SKM-1 (cell line): ENCODE data around the gene SCGB3A1.
A peak's percentile ranks its signal among the peaks of the same experiment; 100 is the strongest.

Experiments used
- DNase-seq: peaks from one replicate; lab custom pipeline; 2025; ENCODE audit not compliant: unreplicated experiment; lab: John Stamatoyannopoulos, UW

SCGB3A1 gene

DNA sequence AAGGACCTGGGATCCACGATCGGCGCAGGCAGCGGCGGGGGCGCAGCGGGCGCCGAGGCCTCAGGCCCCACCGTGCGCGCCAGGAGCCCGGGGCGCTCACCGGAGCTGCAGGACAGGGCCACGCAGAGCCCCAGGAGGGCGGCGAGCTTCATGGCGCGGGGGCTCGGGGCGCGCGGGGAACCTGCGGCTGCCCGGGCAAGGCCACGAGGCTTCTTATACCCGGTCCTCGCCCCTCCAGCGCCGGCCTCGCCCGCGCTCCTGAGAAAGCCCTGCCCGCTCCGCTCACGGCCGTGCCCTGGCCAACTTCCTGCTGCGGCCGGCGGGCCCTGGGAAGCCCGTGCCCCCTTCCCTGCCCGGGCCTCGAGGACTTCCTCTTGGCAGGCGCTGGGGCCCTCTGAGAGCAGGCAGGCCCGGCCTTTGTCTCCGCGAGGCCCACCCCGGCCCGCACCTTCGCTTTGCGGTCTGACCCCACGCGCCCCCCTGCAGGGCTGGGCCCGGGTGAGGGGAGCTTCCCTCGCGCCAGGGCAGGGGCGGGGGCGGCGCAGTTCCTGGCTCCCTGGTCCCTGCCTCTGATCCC lies at the start of gene SCGB3A1:
SCGB3A1 (minus strand) TSS at position 189 of the 577 bp plus-strand sequence; CDS start at position 152, 37 bp downstream.
- DNase-seq, result no peak

DNA sequence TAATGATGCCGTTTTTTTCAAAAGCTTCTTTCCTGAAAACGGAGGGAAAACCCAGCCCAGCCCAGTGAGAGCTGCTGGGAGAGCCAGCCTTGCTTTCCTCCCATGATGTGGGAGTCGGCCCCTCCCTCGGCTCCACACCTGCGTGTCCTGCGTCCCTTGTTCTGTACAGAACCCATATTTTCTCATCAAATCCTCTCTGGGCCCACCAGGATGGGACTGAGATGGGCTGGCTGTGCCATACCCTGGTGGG lies 49.2 kb upstream of the SCGB3A1 start:
- DNase-seq, result no peak

- no peak for DNase-seq
Observed at GRCh38 chr5:180639741-180640610, 48.7 kb upstream of the SCGB3A1 start.

DNA sequence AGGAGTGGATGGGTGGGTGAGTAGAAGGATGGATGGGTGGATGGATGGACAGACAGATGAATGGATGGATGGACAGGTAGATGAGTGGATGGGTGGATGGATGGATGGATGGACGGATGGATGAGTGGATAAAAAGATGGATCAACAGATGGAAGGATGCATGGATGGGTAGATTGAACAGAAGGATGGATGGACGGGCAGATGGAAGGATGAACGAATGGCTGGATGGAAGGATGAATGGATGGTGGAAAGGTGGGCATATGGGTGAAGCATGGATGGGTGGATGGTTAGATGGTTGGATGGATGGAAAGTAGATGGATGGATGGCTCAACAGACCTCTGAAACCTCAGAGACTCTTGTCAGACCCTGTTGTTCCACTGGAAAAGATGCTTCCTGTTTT lies 48.0 kb upstream of the SCGB3A1 start:
- DNase-seq, result no peak

DNA sequence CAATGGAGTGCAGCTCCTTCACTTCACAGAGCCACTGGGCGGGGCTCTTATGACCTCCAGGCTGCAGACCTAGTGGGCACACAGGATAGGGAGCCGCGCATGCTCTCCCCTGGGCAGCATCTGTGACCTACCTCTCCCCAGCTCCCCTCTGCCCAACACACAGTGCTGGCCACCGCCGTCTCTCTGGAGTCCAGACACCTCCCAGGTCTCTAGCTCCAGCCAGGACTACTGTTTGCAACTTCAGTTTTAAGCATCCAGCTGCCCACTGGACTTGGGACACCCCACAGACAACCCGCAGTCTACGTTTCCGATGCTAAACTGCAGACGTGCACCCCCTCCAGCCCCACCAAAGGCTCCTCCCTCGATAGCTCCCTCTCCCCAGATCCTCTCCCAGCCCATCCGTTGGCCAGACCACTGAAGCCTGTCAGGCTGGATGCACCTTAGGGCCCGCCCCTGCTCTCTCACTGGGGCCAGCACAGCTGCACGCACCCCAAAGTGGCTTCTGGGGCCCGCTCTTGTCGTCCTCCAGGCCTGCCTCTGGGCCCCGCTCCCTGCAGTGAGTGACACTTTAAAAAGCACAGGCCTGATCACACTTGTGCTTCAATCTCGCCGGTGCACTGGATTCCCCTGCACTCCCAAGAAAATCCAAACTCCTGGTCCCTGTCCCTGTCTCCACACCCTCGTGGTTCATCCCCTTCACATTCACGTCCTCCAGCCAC lies 46.8 kb upstream of the SCGB3A1 start:
- DNase-seq, result no peak

GRCh38 chr5:180636403-180637075 lies 45.2 kb upstream of the SCGB3A1 start:
- no peak for DNase-seq

DNA sequence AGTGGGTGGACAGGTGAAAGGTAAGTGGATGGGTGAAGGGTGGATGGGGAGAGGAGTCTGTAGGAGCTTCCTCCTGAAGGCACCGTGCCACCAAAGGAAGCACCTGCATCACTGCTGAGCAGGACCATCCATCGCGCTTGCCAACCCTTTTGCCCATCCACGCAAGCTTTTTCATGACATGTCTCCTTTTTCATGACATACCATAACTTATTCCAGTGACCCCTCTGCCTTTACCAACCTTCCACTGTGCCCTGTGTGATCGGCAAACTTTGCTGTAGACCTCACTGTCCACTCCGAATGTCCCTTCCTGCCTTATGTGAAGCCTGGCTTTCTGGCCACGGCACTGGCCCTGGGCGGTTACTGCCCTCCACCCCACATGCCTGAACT lies 44.7 kb upstream of the SCGB3A1 start:
- DNase-seq, result no peak

GRCh38 chr5:180633283-180634177 lies 42.2 kb upstream of the SCGB3A1 start:
- DNase-seq, result no peak

- DNase-seq, result no peak
Observed at GRCh38 chr5:180632768-180633167, 41.5 kb upstream of the SCGB3A1 start.

DNA sequence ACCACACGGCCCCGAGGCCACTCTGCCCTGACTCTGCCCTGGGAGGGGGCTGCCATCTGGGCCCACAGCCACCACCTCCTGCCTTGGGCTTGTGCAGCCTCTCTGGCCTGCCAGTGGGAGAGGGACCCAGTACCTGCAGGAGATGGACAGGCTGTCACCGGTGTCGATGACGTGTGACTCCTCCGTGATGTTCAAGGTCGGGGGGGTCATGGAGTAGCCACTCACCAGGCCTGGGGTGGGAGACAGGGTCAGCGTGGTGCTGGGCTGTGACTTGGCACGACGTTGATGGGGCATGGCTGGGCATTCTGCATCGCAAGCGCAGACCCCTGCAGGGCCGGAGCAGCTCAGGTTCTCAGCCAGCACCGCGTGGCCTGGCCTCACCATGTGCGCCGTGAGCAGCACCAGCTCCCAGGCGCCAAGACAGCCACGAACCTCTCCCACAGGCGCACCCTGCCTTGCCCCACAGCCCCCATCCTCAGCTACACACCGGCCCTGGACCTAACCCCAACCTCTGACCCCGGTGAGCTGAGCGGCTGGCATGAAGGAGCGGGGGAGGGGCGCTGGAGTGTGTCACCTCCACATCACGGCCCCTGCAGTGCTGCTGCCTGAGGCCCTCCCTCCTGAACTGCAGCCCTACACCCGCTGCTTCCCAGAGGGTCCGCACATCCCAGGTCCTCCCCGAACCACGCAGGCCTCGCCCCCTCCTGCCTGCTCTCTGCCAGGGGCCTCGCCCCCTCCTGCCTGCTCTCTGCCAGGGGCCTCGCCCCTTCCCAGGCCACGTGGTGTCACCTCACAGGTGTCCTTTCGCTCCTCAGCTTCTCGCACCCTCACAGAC lies 40.5 kb upstream of the SCGB3A1 start:
- DNase-seq, result peak; percentile 44

DNA sequence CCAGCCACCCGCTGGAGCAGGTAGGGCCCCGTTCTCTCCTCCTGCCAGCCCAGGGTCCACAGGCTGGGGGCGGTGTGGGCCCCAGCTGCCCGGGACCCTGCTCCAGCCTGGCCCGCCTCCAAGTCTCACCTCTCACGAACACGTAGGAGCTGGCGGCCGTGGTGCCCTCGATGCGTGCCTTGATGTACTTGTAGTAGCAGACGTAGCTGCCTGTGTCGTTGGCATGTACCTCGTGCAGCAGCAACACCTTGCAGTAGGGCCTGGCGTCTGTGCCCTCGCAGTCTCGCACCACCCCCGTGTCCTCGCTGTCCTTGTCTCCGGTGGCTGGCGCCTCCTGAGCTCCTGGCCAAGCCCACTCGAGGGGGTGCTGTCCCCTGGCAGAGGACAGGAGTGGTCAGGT lies 39.1 kb upstream of the SCGB3A1 start:
- no peak for DNase-seq

DNA sequence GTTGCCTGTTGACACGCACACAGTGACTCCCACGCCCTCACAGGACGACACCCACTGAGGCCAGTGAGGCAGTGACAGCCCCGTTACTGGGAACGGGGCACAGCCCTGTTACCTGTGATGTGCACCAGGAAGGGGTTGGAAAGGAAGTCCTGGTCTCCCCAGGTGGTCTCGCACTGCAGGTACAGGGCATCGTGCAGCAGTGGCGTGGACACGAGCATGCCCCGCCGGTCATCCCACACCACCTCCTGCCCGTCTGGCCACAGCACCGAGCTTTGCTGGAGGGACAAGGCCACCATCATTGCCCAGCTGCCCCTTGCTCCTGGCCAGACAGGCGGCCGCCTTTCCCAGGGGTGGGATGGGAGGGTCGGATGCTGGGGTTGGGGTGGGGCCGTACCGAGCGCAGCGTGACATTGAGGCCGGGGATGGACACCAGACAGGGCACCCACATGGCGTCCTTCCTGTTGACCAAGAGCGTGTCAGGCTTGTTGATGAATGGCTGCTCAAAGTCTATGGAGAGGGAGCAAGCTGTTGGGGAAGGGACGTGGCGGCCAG lies 38.6 kb upstream of the SCGB3A1 start:
- no peak for DNase-seq

DNA sequence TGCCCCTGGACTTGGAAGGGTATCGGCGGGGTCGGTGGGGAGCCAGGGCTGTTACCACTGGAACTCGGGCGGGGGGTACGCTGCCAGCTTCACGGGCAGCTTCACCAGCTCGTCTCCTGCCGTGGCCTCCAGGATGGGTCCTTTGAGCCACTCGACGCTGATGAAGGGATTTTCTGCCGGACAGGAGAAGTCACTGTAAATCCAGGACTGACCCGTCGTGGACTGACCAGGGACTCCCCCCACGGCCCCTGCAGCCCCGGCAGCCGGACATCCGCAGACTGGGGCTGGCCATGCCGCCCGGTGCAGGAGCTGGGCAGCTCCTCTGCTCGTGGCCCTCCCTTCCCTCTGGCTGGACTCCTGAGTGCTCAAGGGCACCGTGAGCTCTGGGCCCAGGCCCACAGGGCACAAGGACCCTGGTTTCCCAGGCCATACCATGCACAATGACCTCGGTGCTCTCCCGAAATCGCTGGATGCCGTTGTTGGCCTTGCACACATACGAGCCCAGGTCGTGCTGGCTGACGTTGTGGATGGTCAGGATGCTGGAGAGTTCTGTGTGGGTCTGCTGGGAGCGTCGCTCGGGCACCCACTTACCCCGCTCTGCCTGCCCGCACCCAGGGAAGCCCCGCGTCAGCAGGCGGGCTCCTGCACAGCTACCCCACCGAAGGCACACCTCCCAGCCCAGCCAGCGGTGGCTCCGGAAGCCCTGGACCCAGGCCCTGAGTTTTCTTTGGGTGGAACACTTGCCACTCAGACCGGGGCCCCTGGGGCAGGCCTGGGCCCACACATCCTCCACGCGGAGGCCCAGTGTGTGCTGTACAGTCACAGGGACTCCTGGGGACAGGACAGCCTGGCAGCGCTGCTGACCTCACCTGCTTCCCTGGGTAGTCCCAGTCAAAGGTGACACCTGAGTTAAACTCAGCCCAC lies 37.8 kb upstream of the SCGB3A1 start:
- DNase-seq, result no peak

GRCh38 chr5:180628211-180628610 lies 36.9 kb upstream of the SCGB3A1 start:
- DNase-seq, result no peak

- DNase-seq, result no peak
Observed at GRCh38 chr5:180627386-180628120, 36.3 kb upstream of the SCGB3A1 start.

DNA sequence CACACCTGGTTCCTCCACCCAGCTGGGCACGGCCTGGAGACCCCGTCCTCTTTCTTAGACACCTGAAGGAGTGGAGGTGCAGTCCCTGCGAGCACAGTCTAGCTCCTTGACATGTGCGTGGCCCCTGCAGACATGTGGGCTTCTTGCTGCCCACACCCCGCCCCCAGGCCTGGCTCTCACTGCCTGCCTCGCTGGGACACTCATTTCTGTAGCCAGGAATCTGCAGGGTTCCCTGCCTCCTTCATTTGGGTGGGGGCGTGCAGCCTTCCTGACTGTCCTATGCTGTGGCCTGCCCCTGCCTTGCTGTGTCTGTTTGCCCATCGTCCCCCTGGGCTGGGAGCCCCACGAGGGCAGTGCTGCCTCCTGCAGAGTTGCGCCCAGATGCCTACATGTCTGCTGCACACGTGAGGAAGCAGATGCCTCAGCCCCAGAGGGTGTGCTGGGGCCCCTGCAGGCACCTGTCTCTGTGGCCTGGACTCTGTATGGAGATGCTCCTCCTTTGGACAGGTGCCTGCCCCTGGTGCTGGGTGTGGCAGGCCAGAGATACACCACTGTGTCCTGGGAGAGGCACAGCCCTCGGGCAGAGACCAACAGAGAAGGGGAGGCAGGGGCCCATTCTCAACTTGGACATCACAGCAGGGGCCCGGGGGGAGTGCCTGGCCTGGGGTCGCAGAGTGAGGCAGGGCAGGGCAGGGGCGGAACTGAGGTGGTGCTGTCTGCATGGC lies 35.5 kb upstream of the SCGB3A1 start:
- DNase-seq, result no peak
